Common myeloid progenitor, CD34-positive (primary cell): ENCODE data around the gene ENTPD8.

Experiments
- CTCF ChIA-PET: fragments of 350-600 bp; sonication (Branson Sonifier 250); formaldehyde crosslinking; loops from one replicate; lab custom pipeline; 2021; ENCODE audit warnings: antibody characterized with exemption; lab: Charles Lee
- POLR2A ChIA-PET: fragments of 350-600 bp; sonication (Branson Sonifier 250); formaldehyde crosslinking; loops from one replicate; lab custom pipeline; 2021; ENCODE audit warnings: antibody characterized with exemption; lab: Charles Lee
- DNase-seq, 3 donors: peaks; one replicate each; pipeline versions ENCODE4 v3.0.0 to v3.0.0-alpha.2; 2013
- H3K27ac ChIP-seq, 2 experiments: 1 replicate in 1 of 2; 2 replicates in 1 of 2; pipeline ENCODE4 v1.7.0; 2013; ENCODE audit warnings: inconsistent platforms in 2 of 2, low read length in 2 of 2, mild to moderate bottlenecking in 2 of 2, low read depth in 1 of 2, moderate library complexity in 1 of 2; ENCODE audit not compliant: severe bottlenecking in 2 of 2, insufficient read depth in 1 of 2, poor library complexity in 1 of 2
- H3K27me3 ChIP-seq, 5 experiments: replicated peaks in 2 of 5; 1 replicate in 3 of 5; 2 replicates in 2 of 5; pipeline versions ENCODE4 v1.6.1 to v1.7.0; 2013; ENCODE audit warnings: low read length in 4 of 5, mild to moderate bottlenecking in 2 of 5, moderate library complexity in 2 of 5, inconsistent platforms in 1 of 5; ENCODE audit not compliant: insufficient read depth in 5 of 5, control insufficient read depth in 4 of 5
- H3K36me3 ChIP-seq, 4 experiments: 1 replicate in 2 of 4; 2 replicates in 2 of 4; pipeline versions ENCODE4 v1.6.1 to v1.7.0; 2013; ENCODE audit warnings: low read length in 3 of 4, control low read depth in 1 of 4, mild to moderate bottlenecking in 1 of 4; ENCODE audit not compliant: control insufficient read depth in 4 of 4, insufficient read depth in 4 of 4
- H3K4me1 ChIP-seq, 4 experiments: 1 replicate in 3 of 4; 2 replicates in 1 of 4; pipeline versions ENCODE4 v1.6.1 to v1.7.1; 2013; ENCODE audit warnings: low read length in 3 of 4, mild to moderate bottlenecking in 3 of 4, control low read depth in 1 of 4, inconsistent platforms in 1 of 4, moderate library complexity in 1 of 4; ENCODE audit not compliant: control insufficient read depth in 4 of 4, insufficient read depth in 4 of 4; ENCODE audit errors: control extremely low read depth in 1 of 4
- H3K4me3 ChIP-seq, 7 experiments: 1 replicate in 4 of 7; 2 replicates in 3 of 7; pipeline versions ENCODE4 v1.5.1 to v1.7.0; 2013; ENCODE audit warnings: mild to moderate bottlenecking in 7 of 7, low read length in 6 of 7, moderate library complexity in 6 of 7, inconsistent platforms in 2 of 7, low read depth in 2 of 7, control low read depth in 1 of 7; ENCODE audit not compliant: insufficient read depth in 4 of 7, control insufficient read depth in 1 of 7; ENCODE audit errors: extremely low read depth in 1 of 7
- H3K9me3 ChIP-seq, 5 experiments: 1 replicate in 4 of 5; 2 replicates in 1 of 5; pipeline versions ENCODE4 v1.6.1 to v1.7.1; 2013; ENCODE audit warnings: low read length in 4 of 5, mild to moderate bottlenecking in 2 of 5, inconsistent platforms in 1 of 5, low read depth in 1 of 5, moderate library complexity in 1 of 5; ENCODE audit not compliant: control insufficient read depth in 4 of 5, insufficient read depth in 2 of 5; ENCODE audit errors: control extremely low read depth in 1 of 5
- WGBS: methylation state at CpG from one replicate; pipeline ENCODE4 v1.1.5; 2013; ENCODE audit not compliant: insufficient coverage; 5-methylcytosine and 5-hydroxymethylcytosine counted together

The ENTPD8 gene

GRCh38 chr9:137405677-137406081, 35.5 kb downstream of the ENTPD8 start:
- Histone ChIP-seq H3K4me3 (no peak overlapping the region), H3K9me3 (peaks cover 0 to 12% (median 0%) of the 10 kb centered on the region in 5 experiments), H3K27me3 (no peaks in the 10 kb centered on the region), H3K4me1 (peaks cover 0 to 27% (median 25%) of the 10 kb centered on the region in 4 experiments), H3K36me3 (peaks cover 0 to 2% (median 0%) of the 10 kb centered on the region in 4 experiments), H3K27ac (no peak overlapping the region)
- peak in 2 of 3 donors; percentile 63 to 68 for DNase-seq
- ChIA-PET POLR2A (no interaction called here), CTCF (interaction anchor here (1.0 to 2.8 kb wide), 4 partner anchors 10 to 119 kb away, joined by 3 to 9 read pairs (median 6); partner anchors contain the start of gene NRARP)
- 96% methylated on average over 7 of the region's 11 CpGs for WGBS

- DNase-seq = no peak
- Histone ChIP-seq H3K4me3 (no peak overlapping the region), H3K27me3 (no peaks in the 10 kb centered on the region), H3K36me3 (peaks cover 0 to 2% (median 0%) of the 10 kb centered on the region in 4 experiments), H3K27ac (no peak overlapping the region), H3K9me3 (peaks cover 0 to 12% (median 0%) of the 10 kb centered on the region in 5 experiments), H3K4me1 (peaks cover 0 to 26% (median 23%) of the 10 kb centered on the region in 4 experiments)
- POLR2A ChIA-PET = no interaction called here
- CTCF ChIA-PET = interaction anchor here (1.0 to 2.8 kb wide), 3 partner anchors 101 to 118 kb away, joined by 5 to 9 read pairs (median 6); partner anchors contain the start of gene NRARP
- WGBS = 95% methylated on average over 13 of the region's 24 CpGs
Observed at GRCh38 chr9:137404961-137405567, 36.1 kb downstream of the ENTPD8 start.

- ChIA-PET CTCF (no interaction called here), POLR2A (no interaction called here)
- no peak for DNase-seq
- H3K27ac ChIP-seq = no peak overlapping the region
- peaks cover 0 to 2% (median 0%) of the 10 kb centered on the region in 4 experiments for H3K36me3 ChIP-seq
- H3K9me3 ChIP-seq = peaks cover 0 to 12% (median 0%) of the 10 kb centered on the region in 5 experiments
- peaks cover 0 to 33% (median 28%) of the 10 kb centered on the region in 4 experiments for H3K4me1 ChIP-seq
- no peak overlapping the region for H3K4me3 ChIP-seq
- H3K27me3 ChIP-seq = no peaks in the 10 kb centered on the region
- 98% methylated on average over 14 of the region's 15 CpGs for WGBS
Observed at GRCh38 chr9:137403269-137403668, 37.9 kb downstream of the ENTPD8 start.

GRCh38 chr9:137402746-137403145, 38.4 kb downstream of the ENTPD8 start:
- peaks cover 0 to 33% (median 28%) of the 10 kb centered on the region in 4 experiments for H3K4me1 ChIP-seq
- ChIA-PET POLR2A (no interaction called here), CTCF (no interaction called here)
- peaks cover 0 to 12% (median 0%) of the 10 kb centered on the region in 5 experiments for H3K9me3 ChIP-seq
- H3K27me3 ChIP-seq = no peaks in the 10 kb centered on the region
- H3K27ac ChIP-seq = no peak overlapping the region
- no peak overlapping the region for H3K4me3 ChIP-seq
- DNase-seq = peak in 2 of 3 donors; percentile 49 to 63
- H3K36me3 ChIP-seq = peaks cover 0 to 2% (median under 1%) of the 10 kb centered on the region in 4 experiments
- 96% methylated on average over 8 of the region's 11 CpGs for WGBS

GRCh38 chr9:137398561-137399468, 42.3 kb downstream of the ENTPD8 start:
- POLR2A ChIA-PET = no interaction called here
- 98% methylated on average over 50 of the region's 60 CpGs for WGBS
- H3K4me1 ChIP-seq = peaks cover 0 to 11% (median 7%) of the 10 kb centered on the region in 4 experiments
- no peak for DNase-seq
- CTCF ChIA-PET = no interaction called here
- no peak overlapping the region for H3K27ac ChIP-seq
- peaks cover 0 to 4% (median 2%) of the 10 kb centered on the region in 4 experiments for H3K36me3 ChIP-seq
- H3K9me3 ChIP-seq = peaks cover 0 to 12% (median 0%) of the 10 kb centered on the region in 5 experiments
- H3K4me3 ChIP-seq = no peak overlapping the region
- no peaks in the 10 kb centered on the region for H3K27me3 ChIP-seq

- H3K36me3 ChIP-seq = peaks cover 2 to 7% (median 2%) of the 10 kb centered on the region in 4 experiments
- no peak for DNase-seq
- H3K4me3 ChIP-seq = no peak overlapping the region
- no peaks in the 10 kb centered on the region for H3K27me3 ChIP-seq
- POLR2A ChIA-PET = no interaction called here
- H3K4me1 ChIP-seq = peaks cover 0 to 11% (median 7%) of the 10 kb centered on the region in 4 experiments
- H3K27ac ChIP-seq = no peak overlapping the region
- CTCF ChIA-PET = interaction anchor here (1.2 kb wide), 1 partner anchor 10 kb away, joined by 3 read pairs; no protein-coding TSS in a partner anchor
- 99% methylated on average over 17 of the region's 20 CpGs for WGBS
- H3K9me3 ChIP-seq = peaks cover 0 to 12% (median 0%) of the 10 kb centered on the region in 5 experiments
Observed at GRCh38 chr9:137397675-137398423, 43.3 kb downstream of the ENTPD8 start.
